K562 (cell line): ENCODE results near the gene MRPL30. TPM values are rescaled to one million over a fixed set of nuclear protein-coding genes. Genes with fewer than 3 reads are reported as not detected.

ENCODE experiments used
- CHD1 ChIP-seq: fragments of 200-600 bp; sonication (generic); IDR thresholded peaks from one replicate; pipeline ENCODE4 v1.6.1; 2012; ENCODE audit warnings: mild to moderate bottlenecking, moderate library complexity, low read length, inconsistent platforms
- EP300 ChIP-seq: IDR thresholded peaks from 2 replicates; pipeline ENCODE4 v1.6.1; 2012; ENCODE audit warnings: low read length, improper control_type of control experiment
- FIP1L1 ChIP-seq: fragments of 200-400 bp; formaldehyde crosslinking; IDR thresholded peaks from 2 replicates; pipeline ENCODE4 v1.6.1; 2018; ENCODE audit warnings: mild to moderate bottlenecking, low read depth, low read length; ENCODE audit not compliant: poor library complexity, severe bottlenecking
- FOXJ2 ChIP-seq: fragments of 200-800 bp; sonication (Bioruptor generic); IDR thresholded peaks from 2 replicates; pipeline ENCODE4 v1.6.1; 2016; ENCODE audit warnings: missing genetic modification characterization, missing compliant biosample characterization
- GATAD2B ChIP-seq: fragments of 450-650 bp; IDR thresholded peaks from 2 replicates; pipeline ENCODE4 v1.6.1; 2017; ENCODE audit warnings: mild to moderate bottlenecking, borderline replicate concordance
- HNRNPH1 ChIP-seq: fragments of 200-400 bp; formaldehyde crosslinking; optimal IDR thresholded peaks from 2 replicates; pipeline ENCODE3; 2017; ENCODE audit warnings: low read depth, mild to moderate bottlenecking, low read length, moderate library complexity
- MCM7 ChIP-seq, 2 experiments: fragments of 450-650 bp; IDR thresholded peaks; 2 replicates each; pipeline ENCODE4 v1.6.1; 2016 to 2018
- MYC ChIP-seq, 2 experiments: fragments of 250-450 bp in 1 of 2; sonication (Bioruptor Pico) in 1 of 2; IDR thresholded peaks; 2 replicates each; pipeline versions ENCODE4 v1.5.1 to v1.6.1; 2012 to 2021; ENCODE audit warnings: low read depth in 2 of 2, borderline replicate concordance in 1 of 2, improper control_type of control experiment in 1 of 2, low read length in 1 of 2, mild to moderate bottlenecking in 1 of 2, moderate library complexity in 1 of 2
- NFIC ChIP-seq: fragments of 450-650 bp; IDR thresholded peaks from 2 replicates; pipeline ENCODE4 v1.6.1; 2017; ENCODE audit warnings: mild to moderate bottlenecking, inconsistent platforms
- RB1 ChIP-seq: fragments of 450-650 bp; IDR thresholded peaks from 2 replicates; pipeline ENCODE4 v1.6.1; 2017; ENCODE audit warnings: low read depth, mild to moderate bottlenecking
- ZNF785 ChIP-seq: fragments of 250-450 bp; sonication (Bioruptor Pico); IDR thresholded peaks from 2 replicates; pipeline ENCODE4 v1.4.0; 2020; ENCODE audit warnings: mild to moderate bottlenecking
- polyA plus RNA-seq, 8 experiments: library from polyadenylated mRNA; depleted of rRNA in 4 of 8; stranded (reverse) in 5 of 8; unstranded in 3 of 8; fragments of >200 nt; fragmentation: Nextera tagmentation in 2 of 8; fragmentation: Illumina TruSeq in 1 of 8; extraction: Ambion mirVana in 2 of 8; extraction: Trizol in 1 of 8; gene quantifications; 2 replicates each; pipeline versions ENCODE4 v1.2.1 to v1.2.3, GENCODE V29; 2011 to 2014; ENCODE audit warnings: inconsistent platforms in 1 of 8, missing spikeins in 1 of 8
- total RNA-seq, 7 experiments: library from RNA; depleted of rRNA in 6 of 7; stranded (reverse); fragments of >200 nt in 6 of 7; fragmentation: Illumina TruSeq in 2 of 7; extraction: Trizol in 2 of 7; gene quantifications; 2 replicates each; pipeline versions ENCODE4 v1.2.1 to v1.2.3, GENCODE V29; 2011 to 2021; ENCODE audit warnings: low replicate concordance in 1 of 7
- TF ChIP-seq, protein P1 (sequence below), 3 experiments: IDR thresholded peaks in 2 of 3; conservative IDR thresholded peaks in 1 of 3; 2 replicates each; pipeline ENCODE4 v1.5.1; 2011 to 2012; ENCODE audit warnings: low read length in 3 of 3, mild to moderate bottlenecking in 3 of 3, control low read depth in 2 of 3, improper control_type of control experiment in 1 of 3, inconsistent platforms in 1 of 3, low read depth in 1 of 3, mixed read lengths in 1 of 3, moderate library complexity in 1 of 3; ENCODE audit not compliant: insufficient read depth in 2 of 3
- TF ChIP-seq, protein P2 (sequence below): fragments of 450-650 bp; formaldehyde crosslinking; IDR thresholded peaks from 2 replicates; pipeline ENCODE4 v1.4.0; 2020; ENCODE audit warnings: mild to moderate bottlenecking, moderate library complexity
- TF ChIP-seq, protein P3 (sequence below): fragments of 250-450 bp; sonication (Bioruptor Pico); IDR thresholded peaks from 2 replicates; pipeline ENCODE4 v1.8.0; 2022; ENCODE audit warnings: moderate library complexity, mild to moderate bottlenecking, inconsistent platforms
- TF ChIP-seq, protein P4 (sequence below): IDR thresholded peaks from 2 replicates; pipeline ENCODE4 v1.6.1; 2011; ENCODE audit warnings: borderline replicate concordance, low read depth, mild to moderate bottlenecking, moderate library complexity, low read length; ENCODE audit not compliant: insufficient read depth, poor library complexity, severe bottlenecking
- TF ChIP-seq, protein P5 (sequence below): sonication (generic); formaldehyde crosslinking; IDR thresholded peaks from 2 replicates; pipeline ENCODE4 v1.8.1; 2022; ENCODE audit warnings: missing genetic modification reagents

MRPL30 gene
- total and polyA plus RNA-seq, 9 of the 15 experiments (the other 6 are each of a cell fraction or from before 2014, with no cell fraction given), result 63.3 to 130 (median 87.0) TPM

DNA sequence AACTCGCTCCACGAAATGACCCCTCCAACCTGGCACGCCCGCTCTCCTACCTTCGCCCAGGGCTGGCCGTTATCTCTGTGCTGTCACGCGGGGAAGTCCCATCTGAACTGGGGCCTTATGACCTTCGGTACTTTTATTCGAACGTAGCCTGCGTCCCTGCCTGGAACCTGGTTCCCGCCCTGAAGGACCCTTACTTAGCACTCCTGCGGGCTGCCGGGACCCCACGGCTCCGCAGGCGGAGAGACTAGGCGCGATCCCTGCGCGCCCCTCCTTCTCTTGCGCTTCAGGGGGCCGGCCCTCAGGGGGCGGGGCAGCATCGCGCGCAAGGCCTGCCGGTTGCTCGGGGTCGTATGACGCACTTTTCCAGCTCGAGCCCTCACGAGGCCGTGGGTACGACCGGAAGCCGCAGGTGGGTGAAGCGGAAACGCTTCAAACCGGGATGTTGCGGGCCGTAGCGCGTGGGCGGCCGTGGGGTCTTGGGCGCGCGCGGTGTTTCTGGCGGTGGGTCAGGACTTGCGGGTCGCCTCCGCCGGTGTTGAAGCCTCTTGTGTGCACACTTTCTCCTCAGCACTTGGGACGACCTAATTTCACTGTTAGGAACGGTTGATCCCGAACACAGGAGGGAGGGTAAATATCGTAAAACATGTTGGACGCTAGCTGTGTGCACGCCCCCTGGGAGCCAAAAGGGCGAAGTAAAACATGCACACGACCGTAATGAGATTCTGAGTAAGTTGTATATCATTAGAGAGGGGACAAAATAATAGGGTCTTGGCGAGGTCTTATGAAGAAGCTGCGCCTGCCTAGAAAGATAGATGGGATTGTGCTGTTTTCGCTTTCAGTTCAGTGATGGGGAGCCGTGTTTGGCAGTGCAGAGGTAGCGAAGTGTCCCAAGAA, 26.1 kb upstream of the MRPL30 start, which contains the start of the genes LIPT1 and TSGA10 (continued):
- TF ChIP-seq, protein P1, sequence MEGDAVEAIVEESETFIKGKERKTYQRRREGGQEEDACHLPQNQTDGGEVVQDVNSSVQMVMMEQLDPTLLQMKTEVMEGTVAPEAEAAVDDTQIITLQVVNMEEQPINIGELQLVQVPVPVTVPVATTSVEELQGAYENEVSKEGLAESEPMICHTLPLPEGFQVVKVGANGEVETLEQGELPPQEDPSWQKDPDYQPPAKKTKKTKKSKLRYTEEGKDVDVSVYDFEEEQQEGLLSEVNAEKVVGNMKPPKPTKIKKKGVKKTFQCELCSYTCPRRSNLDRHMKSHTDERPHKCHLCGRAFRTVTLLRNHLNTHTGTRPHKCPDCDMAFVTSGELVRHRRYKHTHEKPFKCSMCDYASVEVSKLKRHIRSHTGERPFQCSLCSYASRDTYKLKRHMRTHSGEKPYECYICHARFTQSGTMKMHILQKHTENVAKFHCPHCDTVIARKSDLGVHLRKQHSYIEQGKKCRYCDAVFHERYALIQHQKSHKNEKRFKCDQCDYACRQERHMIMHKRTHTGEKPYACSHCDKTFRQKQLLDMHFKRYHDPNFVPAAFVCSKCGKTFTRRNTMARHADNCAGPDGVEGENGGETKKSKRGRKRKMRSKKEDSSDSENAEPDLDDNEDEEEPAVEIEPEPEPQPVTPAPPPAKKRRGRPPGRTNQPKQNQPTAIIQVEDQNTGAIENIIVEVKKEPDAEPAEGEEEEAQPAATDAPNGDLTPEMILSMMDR (IDR thresholded peaks at IDR 0.05 in 2 of 3, conservative IDR thresholded peaks at IDR 0.05 in 1 of 3; ENCODE audit: insufficient read depth in 2 of 3, low read depth in 1 of 3, low read length in 3 of 3), result peak; percentile 11 to 38 (median 27); a peak in 2 of 6 replicates
- TF ChIP-seq HNRNPH1, result no peak
- TF ChIP-seq EP300, result no peak
- 0 out of 2 replicates have a peak, but pooled peaks have one; percentile 73 for TF ChIP-seq RB1
- TF ChIP-seq, protein P2, sequence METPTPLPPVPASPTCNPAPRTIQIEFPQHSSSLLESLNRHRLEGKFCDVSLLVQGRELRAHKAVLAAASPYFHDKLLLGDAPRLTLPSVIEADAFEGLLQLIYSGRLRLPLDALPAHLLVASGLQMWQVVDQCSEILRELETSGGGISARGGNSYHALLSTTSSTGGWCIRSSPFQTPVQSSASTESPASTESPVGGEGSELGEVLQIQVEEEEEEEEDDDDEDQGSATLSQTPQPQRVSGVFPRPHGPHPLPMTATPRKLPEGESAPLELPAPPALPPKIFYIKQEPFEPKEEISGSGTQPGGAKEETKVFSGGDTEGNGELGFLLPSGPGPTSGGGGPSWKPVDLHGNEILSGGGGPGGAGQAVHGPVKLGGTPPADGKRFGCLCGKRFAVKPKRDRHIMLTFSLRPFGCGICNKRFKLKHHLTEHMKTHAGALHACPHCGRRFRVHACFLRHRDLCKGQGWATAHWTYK (CRISPR knock-in tag), result no peak
- TF ChIP-seq, protein P3, sequence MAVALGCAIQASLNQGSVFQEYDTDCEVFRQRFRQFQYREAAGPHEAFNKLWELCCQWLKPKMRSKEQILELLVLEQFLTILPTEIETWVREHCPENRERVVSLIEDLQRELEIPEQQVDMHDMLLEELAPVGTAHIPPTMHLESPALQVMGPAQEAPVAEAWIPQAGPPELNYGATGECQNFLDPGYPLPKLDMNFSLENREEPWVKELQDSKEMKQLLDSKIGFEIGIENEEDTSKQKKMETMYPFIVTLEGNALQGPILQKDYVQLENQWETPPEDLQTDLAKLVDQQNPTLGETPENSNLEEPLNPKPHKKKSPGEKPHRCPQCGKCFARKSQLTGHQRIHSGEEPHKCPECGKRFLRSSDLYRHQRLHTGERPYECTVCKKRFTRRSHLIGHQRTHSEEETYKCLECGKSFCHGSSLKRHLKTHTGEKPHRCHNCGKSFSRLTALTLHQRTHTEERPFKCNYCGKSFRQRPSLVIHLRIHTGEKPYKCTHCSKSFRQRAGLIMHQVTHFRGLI (CRISPR knock-in tag), result no peak
- TF ChIP-seq FOXJ2 (tag), result no peak; the same call in none of the 2 replicates
- no peak for TF ChIP-seq ZNF785 (CRISPR knock-in tag)
- peak; percentile 50; the same call in 1 of the 2 replicates for TF ChIP-seq GATAD2B
- TF ChIP-seq CHD1, result no peak
- peak; percentile 97 for TF ChIP-seq MYC (IDR thresholded peaks at IDR 0.05; ENCODE audit: low read depth, low read length)
- TF ChIP-seq MYC (CRISPR knock-in tag; IDR thresholded peaks at IDR 0.05; ENCODE audit: borderline replicate concordance, low read depth), result peak; percentile 90; the same call in 1 of the 2 replicates
- TF ChIP-seq FIP1L1, result no peak
- TF ChIP-seq, protein P4, sequence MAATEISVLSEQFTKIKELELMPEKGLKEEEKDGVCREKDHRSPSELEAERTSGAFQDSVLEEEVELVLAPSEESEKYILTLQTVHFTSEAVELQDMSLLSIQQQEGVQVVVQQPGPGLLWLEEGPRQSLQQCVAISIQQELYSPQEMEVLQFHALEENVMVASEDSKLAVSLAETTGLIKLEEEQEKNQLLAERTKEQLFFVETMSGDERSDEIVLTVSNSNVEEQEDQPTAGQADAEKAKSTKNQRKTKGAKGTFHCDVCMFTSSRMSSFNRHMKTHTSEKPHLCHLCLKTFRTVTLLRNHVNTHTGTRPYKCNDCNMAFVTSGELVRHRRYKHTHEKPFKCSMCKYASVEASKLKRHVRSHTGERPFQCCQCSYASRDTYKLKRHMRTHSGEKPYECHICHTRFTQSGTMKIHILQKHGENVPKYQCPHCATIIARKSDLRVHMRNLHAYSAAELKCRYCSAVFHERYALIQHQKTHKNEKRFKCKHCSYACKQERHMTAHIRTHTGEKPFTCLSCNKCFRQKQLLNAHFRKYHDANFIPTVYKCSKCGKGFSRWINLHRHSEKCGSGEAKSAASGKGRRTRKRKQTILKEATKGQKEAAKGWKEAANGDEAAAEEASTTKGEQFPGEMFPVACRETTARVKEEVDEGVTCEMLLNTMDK, result peak; percentile 20
- no peak; the same call in 1 of the 2 replicates for TF ChIP-seq NFIC
- TF ChIP-seq, protein P5, sequence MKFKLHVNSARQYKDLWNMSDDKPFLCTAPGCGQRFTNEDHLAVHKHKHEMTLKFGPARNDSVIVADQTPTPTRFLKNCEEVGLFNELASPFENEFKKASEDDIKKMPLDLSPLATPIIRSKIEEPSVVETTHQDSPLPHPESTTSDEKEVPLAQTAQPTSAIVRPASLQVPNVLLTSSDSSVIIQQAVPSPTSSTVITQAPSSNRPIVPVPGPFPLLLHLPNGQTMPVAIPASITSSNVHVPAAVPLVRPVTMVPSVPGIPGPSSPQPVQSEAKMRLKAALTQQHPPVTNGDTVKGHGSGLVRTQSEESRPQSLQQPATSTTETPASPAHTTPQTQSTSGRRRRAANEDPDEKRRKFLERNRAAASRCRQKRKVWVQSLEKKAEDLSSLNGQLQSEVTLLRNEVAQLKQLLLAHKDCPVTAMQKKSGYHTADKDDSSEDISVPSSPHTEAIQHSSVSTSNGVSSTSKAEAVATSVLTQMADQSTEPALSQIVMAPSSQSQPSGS (CRISPR knock-in tag), result no peak
- TF ChIP-seq MCM7 (IDR thresholded peaks at IDR 0.05), result no peak
